Esophagus muscularis mucosa (tissue), 4 donors: ENCODE results near the gene MGST2. TPM values are rescaled to one million over a fixed set of nuclear protein-coding genes. Genes with fewer than 3 reads are reported as not detected.

Experiments
- DNase-seq: peaks from one replicate; pipeline ENCODE4 v3.0.0-alpha.2; 2017; ENCODE audit errors: extremely low spot score
- H3K27ac ChIP-seq, 4 donors: fragments of 200-600 bp; sonication (generic); replicated peaks in 1 of 4; 1 replicate in 3 of 4; 2 replicates in 1 of 4; pipeline ENCODE4 v1.5.1; 2016 to 2019; ENCODE audit warnings: mild to moderate bottlenecking in 1 of 4
- H3K27me3 ChIP-seq, 4 donors: fragments of 200-600 bp; sonication (generic); one replicate each; pipeline versions ENCODE4 v1.5.1 to v1.6.0; 2016 to 2019
- H3K36me3 ChIP-seq, 4 donors: fragments of 200-600 bp; sonication (generic); one replicate each; pipeline ENCODE4 v1.5.1; 2016 to 2019
- H3K4me1 ChIP-seq, 4 donors: fragments of 200-600 bp; sonication (generic); one replicate each; pipeline ENCODE4 v1.5.1; 2016 to 2019
- H3K4me3 ChIP-seq, 4 donors: fragments of 200-600 bp; sonication (generic); 1 replicate in 2 of 4; 2 replicates in 2 of 4; pipeline ENCODE4 v1.5.1; 2016 to 2019; ENCODE audit warnings: mild to moderate bottlenecking in 4 of 4, moderate library complexity in 1 of 4
- H3K9me3 ChIP-seq, 4 donors: fragments of 200-600 bp; sonication (generic); 1 replicate in 3 of 4; 2 replicates in 1 of 4; pipeline ENCODE4 v1.5.1; 2016 to 2019
- EP300 ChIP-seq: sonication (generic); formaldehyde crosslinking; IDR thresholded peaks from one replicate; pipeline ENCODE4 v1.6.1; 2017; ENCODE audit warnings: antibody characterized with exemption
- POLR2A ChIP-seq: fragments of 450-650 bp; IDR thresholded peaks from one replicate; pipeline ENCODE4 v1.6.1; 2017; ENCODE audit warnings: antibody characterized with exemption, moderate library complexity, mild to moderate bottlenecking, low read depth
- POLR2AphosphoS5 ChIP-seq, 2 donors: sonication (generic); formaldehyde crosslinking; IDR thresholded peaks; one replicate each; pipeline ENCODE4 v1.6.1; 2017; ENCODE audit warnings: antibody characterized with exemption in 2 of 2
- WGBS: methylation state at CpG from one replicate; pipeline ENCODE4 v1.1.5; 2018; 5-methylcytosine and 5-hydroxymethylcytosine counted together
- intact Hi-C: fragments of 100-400 bp; cut with DNase I; formaldehyde crosslinking; loops from one replicate; pipeline ENCODE4 v1.15.1; 2023
- total RNA-seq, 4 donors: library from RNA; depleted of rRNA; stranded (reverse); fragments of >200 nt; gene quantifications; one replicate each; pipeline versions ENCODE4 v1.1.0 to v1.2.1, GENCODE V29; 2016
- TF ChIP-seq, protein P1 (sequence below), 3 experiments: fragments of 200-600 bp in 2 of 3; fragments of 450-650 bp in 1 of 3; sonication (generic) in 2 of 3; IDR thresholded peaks; one replicate each; pipeline ENCODE4 v1.5.1; 2017 to 2019; ENCODE audit warnings: antibody characterized with exemption in 3 of 3, mild to moderate bottlenecking in 2 of 3, moderate library complexity in 1 of 3

MGST2 gene
- total RNA-seq, 4 donors from 2014 or later, result 28.7 to 39.7 (median 34.2) TPM

GRCh38 chr4:139641218-139641617 is 24.4 kb upstream of the MGST2 start:
- H3K27me3 ChIP-seq, result no peaks in the 10 kb centered on the region
- no peak overlapping the region for H3K27ac ChIP-seq
- no peak for TF ChIP-seq EP300
- TF ChIP-seq POLR2A, result no peak
- TF ChIP-seq POLR2AphosphoS5 (IDR thresholded peaks at IDR 0.05), result no peak
- TF ChIP-seq, protein P1, sequence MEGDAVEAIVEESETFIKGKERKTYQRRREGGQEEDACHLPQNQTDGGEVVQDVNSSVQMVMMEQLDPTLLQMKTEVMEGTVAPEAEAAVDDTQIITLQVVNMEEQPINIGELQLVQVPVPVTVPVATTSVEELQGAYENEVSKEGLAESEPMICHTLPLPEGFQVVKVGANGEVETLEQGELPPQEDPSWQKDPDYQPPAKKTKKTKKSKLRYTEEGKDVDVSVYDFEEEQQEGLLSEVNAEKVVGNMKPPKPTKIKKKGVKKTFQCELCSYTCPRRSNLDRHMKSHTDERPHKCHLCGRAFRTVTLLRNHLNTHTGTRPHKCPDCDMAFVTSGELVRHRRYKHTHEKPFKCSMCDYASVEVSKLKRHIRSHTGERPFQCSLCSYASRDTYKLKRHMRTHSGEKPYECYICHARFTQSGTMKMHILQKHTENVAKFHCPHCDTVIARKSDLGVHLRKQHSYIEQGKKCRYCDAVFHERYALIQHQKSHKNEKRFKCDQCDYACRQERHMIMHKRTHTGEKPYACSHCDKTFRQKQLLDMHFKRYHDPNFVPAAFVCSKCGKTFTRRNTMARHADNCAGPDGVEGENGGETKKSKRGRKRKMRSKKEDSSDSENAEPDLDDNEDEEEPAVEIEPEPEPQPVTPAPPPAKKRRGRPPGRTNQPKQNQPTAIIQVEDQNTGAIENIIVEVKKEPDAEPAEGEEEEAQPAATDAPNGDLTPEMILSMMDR (IDR thresholded peaks at IDR 0.05), result no peak
- H3K4me3 ChIP-seq, result no peak overlapping the region
- H3K4me1 ChIP-seq, result no peaks in the 10 kb centered on the region
- H3K36me3 ChIP-seq, result no peaks in the 10 kb centered on the region
- intact Hi-C loops, result no loop called here
- peaks cover 0 to 16% (median 6%) of the 10 kb centered on the region in 4 donors for H3K9me3 ChIP-seq
- no peak for DNase-seq
- WGBS, result 96% methylated on average over 2 of the region's 2 CpGs

GRCh38 chr4:139642364-139642763 is 23.3 kb upstream of the MGST2 start:
- Histone ChIP-seq H3K4me1 (no peaks in the 10 kb centered on the region), H3K27me3 (no peaks in the 10 kb centered on the region), H3K36me3 (no peaks in the 10 kb centered on the region), H3K27ac (no peak overlapping the region), H3K4me3 (no peak overlapping the region), H3K9me3 (peaks cover 0 to 16% (median 6%) of the 10 kb centered on the region in 4 donors)
- 93% methylated on average over 2 of the region's 2 CpGs for WGBS
- no peak for TF ChIP-seq POLR2A
- TF ChIP-seq, protein P1 (IDR thresholded peaks at IDR 0.05), result no peak
- no peak for TF ChIP-seq EP300
- TF ChIP-seq POLR2AphosphoS5 (IDR thresholded peaks at IDR 0.05), result no peak
- intact Hi-C loops, result no loop called here
- DNase-seq, result no peak

GRCh38 chr4:139643042-139643895 is 22.4 kb upstream of the MGST2 start:
- Histone ChIP-seq H3K36me3 (no peaks in the 10 kb centered on the region), H3K27me3 (no peaks in the 10 kb centered on the region), H3K27ac (no peak overlapping the region), H3K4me3 (no peak overlapping the region), H3K4me1 (no peaks in the 10 kb centered on the region), H3K9me3 (peaks cover 0 to 9% (median 4%) of the 10 kb centered on the region in 4 donors)
- no peak for DNase-seq
- intact Hi-C loops, result no loop called here
- WGBS, result 82% methylated on average over 11 of the region's 11 CpGs
- TF ChIP-seq, protein P1 (IDR thresholded peaks at IDR 0.05), result no peak
- no peak for TF ChIP-seq EP300
- TF ChIP-seq POLR2A, result no peak
- no peak for TF ChIP-seq POLR2AphosphoS5 (IDR thresholded peaks at IDR 0.05)

- Histone ChIP-seq H3K36me3 (no peaks in the 10 kb centered on the region), H3K27ac (no peak overlapping the region), H3K27me3 (no peaks in the 10 kb centered on the region), H3K4me3 (no peak overlapping the region), H3K9me3 (no peaks in the 10 kb centered on the region), H3K4me1 (no peaks in the 10 kb centered on the region)
- intact Hi-C loops, result no loop called here
- WGBS, result 100% methylated on average over 6 of the region's 6 CpGs
- no peak for DNase-seq
- TF ChIP-seq, protein P1 (IDR thresholded peaks at IDR 0.05), result no peak
- TF ChIP-seq EP300 (no peak), POLR2AphosphoS5 (IDR thresholded peaks at IDR 0.05) (no peak), POLR2A (no peak)
These were observed 20.2 kb upstream of the MGST2 start for GRCh38 chr4:139645458-139645857.
